WTC11 (cell line): ENCODE measurements around the gene MYH11.

ENCODE experiments used
- CTCF ChIP-seq: fragments of 200-600 bp; IDR thresholded peaks from 2 replicates; pipeline ENCODE4 v1.8.0; 2022; ENCODE audit warnings: antibody characterized with exemption
- E2F4 ChIP-seq: sonication (generic); formaldehyde crosslinking; IDR thresholded peaks from 2 replicates; pipeline ENCODE4 v1.8.1; 2022; ENCODE audit warnings: low read depth, mild to moderate bottlenecking, moderate library complexity, missing genetic modification reagents, borderline replicate concordance
- MAX ChIP-seq: sonication (generic); formaldehyde crosslinking; IDR thresholded peaks from 2 replicates; pipeline ENCODE4 v1.8.0; 2022; ENCODE audit warnings: mild to moderate bottlenecking, missing genetic modification reagents
- NFYB ChIP-seq: sonication (generic); formaldehyde crosslinking; conservative IDR thresholded peaks from 2 replicates; pipeline ENCODE4 v1.8.0; 2022; ENCODE audit warnings: low read depth, missing genetic modification reagents
- NR1H2 ChIP-seq: sonication (generic); formaldehyde crosslinking; IDR thresholded peaks from 2 replicates; pipeline ENCODE4 v1.9.0; 2021; ENCODE audit warnings: mild to moderate bottlenecking, moderate library complexity, missing genetic modification reagents
- SP1 ChIP-seq: sonication (generic); formaldehyde crosslinking; conservative IDR thresholded peaks from 2 replicates; pipeline ENCODE4 v1.8.1; 2022; ENCODE audit warnings: missing genetic modification reagents
- TCF7 ChIP-seq: sonication (generic); formaldehyde crosslinking; IDR thresholded peaks from 2 replicates; pipeline ENCODE4 v1.8.0; 2022; ENCODE audit warnings: mild to moderate bottlenecking, low read depth, missing genetic modification reagents, moderate library complexity
- TP53 ChIP-seq: sonication (generic); formaldehyde crosslinking; IDR thresholded peaks from 2 replicates; pipeline ENCODE4 v1.8.1; 2023; ENCODE audit warnings: mild to moderate bottlenecking, missing genetic modification reagents
- ZNF219 ChIP-seq: sonication (generic); formaldehyde crosslinking; IDR thresholded peaks from 2 replicates; pipeline ENCODE4 v1.8.0; 2023; ENCODE audit warnings: missing genetic modification reagents, mild to moderate bottlenecking, borderline replicate concordance
- ZNF512 ChIP-seq: sonication (generic); formaldehyde crosslinking; IDR thresholded peaks from 2 replicates; pipeline ENCODE4 v1.8.1; 2022; ENCODE audit warnings: missing genetic modification reagents, borderline replicate concordance
- ZNF671 ChIP-seq: fragments of 250-450 bp; sonication (Bioruptor Pico); IDR thresholded peaks from 2 replicates; pipeline ENCODE4 v1.8.0; 2021; ENCODE audit warnings: mild to moderate bottlenecking

GRCh38 chr16:15743657-15744056 lies 113.2 kb downstream of the MYH11 start:
- no peak for TF ChIP-seq ZNF219 (CRISPR knock-in tag)
- no peak for TF ChIP-seq NFYB (CRISPR knock-in tag)
- no peak for TF ChIP-seq CTCF
- no peak for TF ChIP-seq E2F4 (CRISPR knock-in tag)
- TF ChIP-seq TP53 (CRISPR knock-in tag) = no peak
- no peak for TF ChIP-seq ZNF512
- TF ChIP-seq NR1H2 (CRISPR knock-in tag) = no peak
- no peak for TF ChIP-seq ZNF671 (CRISPR knock-in tag)
- no peak for TF ChIP-seq SP1 (CRISPR knock-in tag)
- no peak for TF ChIP-seq TCF7 (CRISPR knock-in tag)
- TF ChIP-seq MAX (CRISPR knock-in tag) = no peak
